K562 (cell line): Measurements from ENCODE around the gene NRM. TPM values are rescaled to one million over a fixed set of nuclear protein-coding genes. Genes with fewer than 3 reads are reported as not detected.

ENCODE experiments used
- ARHGAP35 ChIP-seq: fragments of 450-650 bp; IDR thresholded peaks from 2 replicates; pipeline ENCODE4 v1.6.1; 2018; ENCODE audit not compliant: partially characterized antibody
- CREB1 ChIP-seq, 2 experiments: sonication (generic) in 1 of 2; formaldehyde crosslinking in 1 of 2; IDR thresholded peaks; 2 replicates each; pipeline versions ENCODE4 v1.6.1 to v1.8.0; 2012 to 2022; ENCODE audit warnings: inconsistent platforms in 1 of 2, mild to moderate bottlenecking in 1 of 2, missing genetic modification reagents in 1 of 2, moderate library complexity in 1 of 2
- ZBTB11 ChIP-seq, 3 experiments: fragments of 200-800 bp in 1 of 3; fragments of 250-450 bp in 1 of 3; fragments of 450-650 bp in 1 of 3; sonication (Bioruptor Pico) in 1 of 3; sonication (Bioruptor generic) in 1 of 3; formaldehyde crosslinking in 1 of 3; IDR thresholded peaks; 2 replicates each; pipeline versions ENCODE4 v1.6.1 to v1.8.0; 2016 to 2022; ENCODE audit warnings: mild to moderate bottlenecking in 2 of 3, missing genetic modification characterization in 2 of 3, missing compliant biosample characterization in 1 of 3, moderate library complexity in 1 of 3
- polyA plus RNA-seq, 8 experiments: library from polyadenylated mRNA; depleted of rRNA in 4 of 8; stranded (reverse) in 5 of 8; unstranded in 3 of 8; fragments of >200 nt; fragmentation: Nextera tagmentation in 2 of 8; fragmentation: Illumina TruSeq in 1 of 8; extraction: Ambion mirVana in 2 of 8; extraction: Trizol in 1 of 8; gene quantifications; 2 replicates each; pipeline versions ENCODE4 v1.2.1 to v1.2.3, GENCODE V29; 2011 to 2014; ENCODE audit warnings: inconsistent platforms in 1 of 8, missing spikeins in 1 of 8
- total RNA-seq, 7 experiments: library from RNA; depleted of rRNA in 6 of 7; stranded (reverse); fragments of >200 nt in 6 of 7; fragmentation: Illumina TruSeq in 2 of 7; extraction: Trizol in 2 of 7; gene quantifications; 2 replicates each; pipeline versions ENCODE4 v1.2.1 to v1.2.3, GENCODE V29; 2011 to 2021; ENCODE audit warnings: low replicate concordance in 1 of 7

The NRM gene
- total and polyA plus RNA-seq, 9 of the 15 experiments (the other 6 are each of a cell fraction or from before 2014, with no cell fraction given), result 9.7 to 58.2 (median 18.1) TPM

- TF ChIP-seq CREB1 (IDR thresholded peaks at IDR 0.05), result no peak
- no peak for TF ChIP-seq CREB1 (CRISPR knock-in tag; IDR thresholded peaks at IDR 0.05)
- TF ChIP-seq ZBTB11 (CRISPR knock-in tag; IDR thresholded peaks at IDR 0.05), result no peak
- no peak for TF ChIP-seq ARHGAP35
These were observed 7.4 kb downstream of the NRM start (continued) for GRCh38 chr6:30683183-30683979.
